HG03095 (cell line): Measurements from ENCODE around the gene TBXAS1.

ENCODE experiments used
- ATAC-seq: cut with Tn5 transposase; IDR thresholded peaks from one replicate; pipeline ENCODE4 v1.9.1; 2021; ENCODE audit warnings: moderate library complexity; ENCODE audit not compliant: unreplicated experiment

Gene TBXAS1

GRCh38 chr7:139995017-139995915 is 166.2 kb downstream of the TBXAS1 start:
- no peak for ATAC-seq

- no peak for ATAC-seq
Observed at GRCh38 chr7:139998572-139998971, 169.5 kb downstream of the TBXAS1 start.

- no peak for ATAC-seq
Observed at GRCh38 chr7:139999516-139999915, 170.5 kb downstream of the TBXAS1 start.

GRCh38 chr7:140000666-140001268 is 171.7 kb downstream of the TBXAS1 start:
- no peak for ATAC-seq

GRCh38 chr7:140003913-140004382 is 174.9 kb downstream of the TBXAS1 start:
- ATAC-seq: no peak

- ATAC-seq: no peak
Observed at GRCh38 chr7:140004672-140005071, 175.6 kb downstream of the TBXAS1 start.

- ATAC-seq: no peak
Observed at GRCh38 chr7:140005341-140005740, 176.3 kb downstream of the TBXAS1 start.

GRCh38 chr7:140005754-140006503 is 176.9 kb downstream of the TBXAS1 start:
- ATAC-seq: no peak

- no peak for ATAC-seq
Observed at GRCh38 chr7:140006600-140006999, 177.5 kb downstream of the TBXAS1 start.

GRCh38 chr7:140007051-140007690 is 178.1 kb downstream of the TBXAS1 start:
- no peak for ATAC-seq

- ATAC-seq: no peak
Observed at GRCh38 chr7:140008755-140009610, 179.9 kb downstream of the TBXAS1 start.

- no peak for ATAC-seq
Observed at GRCh38 chr7:140009735-140010134, 180.7 kb downstream of the TBXAS1 start.

GRCh38 chr7:140010194-140010895 is 181.3 kb downstream of the TBXAS1 start:
- ATAC-seq: no peak

- no peak for ATAC-seq
Observed at GRCh38 chr7:140013676-140014075, 184.6 kb downstream of the TBXAS1 start.

GRCh38 chr7:140014123-140014522 is 185.1 kb downstream of the TBXAS1 start:
- ATAC-seq: no peak

GRCh38 chr7:140015471-140015970 is 186.5 kb downstream of the TBXAS1 start:
- ATAC-seq: no peak

- no peak for ATAC-seq
Observed at GRCh38 chr7:140016540-140016939, 187.5 kb downstream of the TBXAS1 start.

- no peak for ATAC-seq
Observed at GRCh38 chr7:140017034-140017433, 188.0 kb downstream of the TBXAS1 start.

GRCh38 chr7:140017543-140017942 is 188.5 kb downstream of the TBXAS1 start:
- no peak for ATAC-seq
